Activated CD4-positive, alpha-beta T cell treated with anti-CD3 and anti-CD28 coated beads for 24 hours (primary cell): Measurements from ENCODE around the gene MTMR2.

Source experiments
- DNase-seq, 2 donors: peaks; one replicate each; pipeline ENCODE4 v3.0.0-alpha.2; 2020; ENCODE audit warnings: low read depth in 2 of 2

Gene MTMR2

GRCh38 chr11:95923728-95924413 lies at the start of gene MTMR2:
Gene MTMR2, minus strand, starts transcription at chr11:95924107. Its CDS starts 153 bp downstream, at chr11:95923954.
- DNase-seq = peak; percentile 27 to 47

GRCh38 chr11:95972060-95972459 lies 48.2 kb upstream of the MTMR2 start:
- no peak for DNase-seq

- DNase-seq = no peak
These were observed 44.7 kb upstream of the MTMR2 start for GRCh38 chr11:95968585-95968984.

- no peak for DNase-seq
These were observed 40.4 kb upstream of the MTMR2 start for GRCh38 chr11:95964281-95964680.

- no peak for DNase-seq
These were observed 37.9 kb upstream of the MTMR2 start for GRCh38 chr11:95961758-95962157.

GRCh38 chr11:95950905-95951304 lies 27.0 kb upstream of the MTMR2 start:
- DNase-seq = no peak

GRCh38 chr11:95948637-95949036 lies 24.7 kb upstream of the MTMR2 start:
- DNase-seq = no peak

- no peak for DNase-seq
These were observed 20.7 kb upstream of the MTMR2 start for GRCh38 chr11:95944623-95945022.

GRCh38 chr11:95943546-95943945 lies 19.6 kb upstream of the MTMR2 start:
- no peak for DNase-seq

GRCh38 chr11:95939091-95939490 lies 15.2 kb upstream of the MTMR2 start:
- no peak for DNase-seq

GRCh38 chr11:95937358-95937757 lies 13.5 kb upstream of the MTMR2 start:
- DNase-seq = no peak

GRCh38 chr11:95933594-95933993 lies 9.7 kb upstream of the MTMR2 start:
- no peak for DNase-seq

- no peak for DNase-seq
These were observed 8.0 kb upstream of the MTMR2 start for GRCh38 chr11:95931916-95932315.

- no peak for DNase-seq
These were observed 7.0 kb upstream of the MTMR2 start for GRCh38 chr11:95930948-95931347.

GRCh38 chr11:95926726-95927125 lies 2.8 kb upstream of the MTMR2 start:
- DNase-seq = no peak

GRCh38 chr11:95925011-95925410 lies 1.1 kb upstream of the MTMR2 start:
- DNase-seq = no peak

GRCh38 chr11:95924414-95924760 lies 480 bp upstream of the MTMR2 start:
- no peak for DNase-seq

- DNase-seq = no peak
These were observed 524 bp downstream of the MTMR2 start for GRCh38 chr11:95923439-95923727.

- DNase-seq = no peak
These were observed 1.1 kb downstream of the MTMR2 start for GRCh38 chr11:95922536-95923438.

- DNase-seq = no peak
These were observed 1.8 kb downstream of the MTMR2 start for GRCh38 chr11:95922099-95922498.

GRCh38 chr11:95920460-95921105 lies 3.3 kb downstream of the MTMR2 start:
- no peak for DNase-seq

- DNase-seq = no peak
These were observed 4.4 kb downstream of the MTMR2 start for GRCh38 chr11:95919514-95919913.

GRCh38 chr11:95918720-95919119 lies 5.2 kb downstream of the MTMR2 start:
- DNase-seq = no peak
